Right hindlimb (tissue), 1 donor: ENCODE data around the gene THUMPD2.
"Not testable (repeated sequence)": the region's sequence is repeated elsewhere in the genome, so short reads cannot be mapped to it uniquely, and the experiment has no call there.

Experiments used
- DNase-seq: peaks from one replicate; pipeline ENCODE4 v3.0.0-alpha.2; 2018

The THUMPD2 gene, protein sequence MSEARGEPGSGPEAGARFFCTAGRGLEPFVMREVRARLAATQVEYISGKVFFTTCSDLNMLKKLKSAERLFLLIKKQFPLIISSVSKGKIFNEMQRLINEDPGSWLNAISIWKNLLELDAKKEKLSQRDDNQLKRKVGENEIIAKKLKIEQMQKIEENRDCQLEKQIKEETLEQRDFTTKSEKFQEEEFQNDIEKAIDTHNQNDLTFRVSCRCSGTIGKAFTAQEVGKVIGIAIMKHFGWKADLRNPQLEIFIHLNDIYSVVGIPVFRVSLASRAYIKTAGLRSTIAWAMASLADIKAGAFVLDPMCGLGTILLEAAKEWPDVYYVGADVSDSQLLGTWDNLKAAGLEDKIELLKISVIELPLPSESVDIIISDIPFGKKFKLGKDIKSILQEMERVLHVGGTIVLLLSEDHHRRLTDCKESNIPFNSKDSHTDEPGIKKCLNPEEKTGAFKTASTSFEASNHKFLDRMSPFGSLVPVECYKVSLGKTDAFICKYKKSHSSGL

DNA sequence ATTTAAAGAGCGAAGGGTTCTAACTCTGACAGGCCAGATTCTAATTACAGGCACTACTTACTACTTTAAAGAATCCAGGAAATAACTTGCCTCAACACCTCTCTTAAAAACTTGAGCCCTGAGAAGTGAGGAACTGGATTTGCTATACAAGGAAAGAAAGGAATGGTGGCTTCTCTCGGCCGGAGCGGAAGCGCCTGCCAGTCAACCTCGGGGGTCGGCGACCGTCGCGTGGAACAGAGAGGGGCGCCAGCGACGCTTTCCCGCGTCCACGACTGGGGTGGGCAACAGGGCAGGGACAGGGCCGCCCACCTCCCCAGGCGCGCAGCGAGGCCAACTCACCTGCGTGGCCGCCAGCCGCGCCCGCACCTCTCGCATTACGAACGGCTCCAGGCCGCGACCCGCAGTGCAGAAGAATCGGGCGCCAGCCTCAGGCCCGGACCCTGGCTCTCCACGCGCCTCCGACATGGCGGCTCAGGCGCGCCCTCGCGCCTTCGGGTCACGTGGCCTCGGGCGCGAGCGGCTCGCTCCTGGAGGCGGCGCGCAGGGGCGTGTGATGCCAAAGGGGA lies at the start of gene THUMPD2:
Gene THUMPD2, minus strand, starts transcription at position 484 of the 566 bp plus-strand sequence. Its CDS starts 19 bp downstream, at position 465.
- DNase-seq = peak; percentile 84

DNA sequence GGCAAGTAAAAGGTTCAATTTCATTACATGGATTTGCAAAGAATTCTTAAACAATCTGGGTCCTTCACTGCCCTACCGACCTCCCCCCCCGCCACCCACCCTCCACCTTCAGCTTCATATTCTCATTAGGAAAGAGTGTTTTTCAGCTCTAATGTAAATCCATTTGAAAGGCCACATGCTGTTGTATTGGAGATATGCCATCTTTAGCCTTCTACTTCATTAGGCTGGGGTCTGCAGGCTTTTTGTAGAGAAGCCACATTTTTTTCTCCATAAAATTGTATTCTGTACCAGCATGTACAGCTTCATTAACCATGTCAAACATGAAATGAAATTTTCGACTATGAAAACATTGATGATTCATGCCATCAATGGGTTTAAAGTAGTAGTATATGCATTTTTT lies 42.8 kb upstream of the THUMPD2 start:
- DNase-seq = no peak

DNA sequence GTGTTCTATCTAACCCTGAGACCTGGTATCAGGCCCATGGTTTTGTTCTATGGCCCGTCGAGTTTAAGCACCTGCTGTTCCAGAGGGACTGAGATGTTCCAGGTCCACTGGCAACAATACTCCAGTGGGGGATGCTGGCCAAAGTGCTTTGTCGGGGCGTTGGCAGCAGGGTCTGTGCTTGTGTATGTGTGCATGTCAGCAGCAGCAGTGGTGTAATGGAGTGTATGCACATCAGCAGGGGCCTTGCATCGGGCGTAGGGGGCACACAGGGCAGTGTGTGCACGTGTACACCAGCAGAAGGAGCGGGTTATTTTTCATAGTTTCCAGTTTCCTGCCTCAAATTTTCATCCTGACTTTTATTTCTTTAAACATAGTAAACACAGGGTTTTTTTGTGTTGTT lies 37.8 kb upstream of the THUMPD2 start:
- DNase-seq = no peak

DNA sequence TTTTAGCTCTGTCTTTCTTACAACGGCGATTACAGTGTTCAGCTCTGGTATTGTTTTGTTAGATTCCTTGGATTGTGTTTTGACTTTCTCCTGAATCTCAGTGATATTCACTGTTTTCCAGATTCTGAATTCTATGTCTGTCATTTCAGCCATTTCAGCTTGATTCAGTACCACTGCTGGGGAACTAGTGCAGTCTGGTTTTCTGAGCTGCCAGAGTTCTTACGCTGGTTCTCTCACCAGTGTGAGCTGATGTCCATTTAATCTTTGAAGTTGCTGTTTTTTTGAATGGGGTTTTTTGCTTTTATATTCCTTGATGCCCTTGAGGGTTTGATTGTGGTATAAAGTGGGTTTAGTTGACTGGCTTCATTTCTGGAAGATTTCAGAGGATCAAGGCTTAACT lies 37.4 kb upstream of the THUMPD2 start:
- no peak for DNase-seq

DNA sequence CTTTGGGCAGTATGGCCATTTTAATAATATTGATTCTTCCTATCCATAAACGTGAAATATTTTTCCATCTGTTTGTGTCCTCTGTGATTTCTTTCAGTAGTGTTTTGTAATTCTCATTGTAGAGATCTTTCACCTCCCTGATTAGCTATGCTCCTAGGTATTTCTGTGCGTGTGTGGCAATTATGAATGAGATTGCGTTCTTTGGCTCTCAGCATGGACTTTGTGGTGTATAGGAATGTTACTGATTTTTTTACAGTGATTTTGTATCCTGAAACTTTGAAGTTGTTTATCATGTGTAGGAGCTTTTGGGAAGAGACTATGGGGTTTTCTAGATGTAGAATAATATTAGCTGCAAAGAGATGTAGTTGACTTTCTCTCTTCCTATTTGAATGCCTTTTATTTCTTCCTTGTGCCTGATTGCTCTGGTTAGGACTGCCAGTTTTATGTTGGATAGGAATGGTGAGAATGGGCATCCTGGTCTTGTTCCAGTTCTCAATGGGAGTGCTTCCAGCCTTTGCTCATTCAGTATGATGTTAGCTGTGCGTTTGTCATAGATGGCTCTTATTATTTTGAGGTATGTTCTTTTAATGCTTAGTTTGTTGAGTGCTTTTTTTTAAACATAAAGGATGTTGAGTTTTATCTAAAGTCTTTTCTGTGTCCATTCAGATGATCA lies 27.0 kb upstream of the THUMPD2 start:
- DNase-seq = no peak

DNA sequence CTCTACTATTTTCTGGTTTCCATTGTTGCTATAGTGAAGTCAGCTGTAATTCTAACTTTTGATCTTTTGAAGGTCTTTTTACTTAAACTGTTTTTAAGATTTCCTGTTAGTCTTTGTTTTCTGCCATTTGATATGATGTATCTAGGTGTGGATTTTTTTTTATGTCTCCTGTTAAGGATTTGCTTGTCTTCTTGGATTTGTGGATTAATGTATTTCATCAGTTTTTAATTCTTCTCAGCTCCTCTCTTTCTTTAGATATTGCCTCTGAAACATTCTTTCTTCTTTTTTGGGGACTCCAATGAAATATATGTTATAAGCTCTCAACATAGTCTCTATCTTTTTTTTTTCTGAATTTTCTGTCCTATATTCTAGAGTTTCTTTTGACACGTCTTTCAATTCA lies 24.8 kb upstream of the THUMPD2 start:
- no peak for DNase-seq

DNA sequence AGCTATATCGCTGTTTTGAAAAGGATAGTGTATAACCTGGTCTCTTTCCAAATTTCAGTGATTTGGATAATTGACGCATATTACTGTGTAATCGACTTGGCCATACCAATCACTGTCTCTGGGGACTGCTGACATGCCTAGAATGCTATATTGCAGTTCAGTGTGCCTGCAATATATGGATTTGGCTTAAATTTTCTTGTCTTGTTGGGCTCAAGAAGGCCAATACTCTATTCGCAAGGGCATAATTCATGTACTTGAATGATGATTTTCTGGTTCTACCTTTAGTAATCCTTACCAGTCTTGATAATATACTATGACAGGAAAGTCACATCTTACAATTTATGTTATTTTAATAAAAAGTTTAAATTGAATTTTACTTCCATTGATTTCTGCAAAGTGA lies 21.7 kb upstream of the THUMPD2 start:
- DNase-seq = no peak

DNA sequence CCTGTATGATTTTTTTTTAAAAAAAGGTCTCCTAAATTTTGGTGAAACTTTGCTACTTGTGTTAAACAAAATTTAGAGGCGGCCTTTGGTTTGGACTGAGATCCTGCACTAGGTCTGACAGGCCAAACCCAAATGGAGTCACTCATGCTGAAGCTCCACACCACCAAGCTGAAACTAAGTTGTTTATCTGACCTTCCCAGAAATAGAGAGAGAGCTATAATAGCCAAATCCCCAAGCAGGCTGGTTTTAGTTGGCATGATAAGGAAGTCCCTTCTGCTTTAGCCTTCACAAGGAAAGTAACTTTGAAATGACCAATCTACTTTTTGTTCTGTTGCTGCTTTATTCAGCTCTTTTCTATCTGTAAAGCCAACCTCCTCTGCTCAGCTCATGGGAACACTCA lies 17.1 kb upstream of the THUMPD2 start:
- no peak for DNase-seq

DNA sequence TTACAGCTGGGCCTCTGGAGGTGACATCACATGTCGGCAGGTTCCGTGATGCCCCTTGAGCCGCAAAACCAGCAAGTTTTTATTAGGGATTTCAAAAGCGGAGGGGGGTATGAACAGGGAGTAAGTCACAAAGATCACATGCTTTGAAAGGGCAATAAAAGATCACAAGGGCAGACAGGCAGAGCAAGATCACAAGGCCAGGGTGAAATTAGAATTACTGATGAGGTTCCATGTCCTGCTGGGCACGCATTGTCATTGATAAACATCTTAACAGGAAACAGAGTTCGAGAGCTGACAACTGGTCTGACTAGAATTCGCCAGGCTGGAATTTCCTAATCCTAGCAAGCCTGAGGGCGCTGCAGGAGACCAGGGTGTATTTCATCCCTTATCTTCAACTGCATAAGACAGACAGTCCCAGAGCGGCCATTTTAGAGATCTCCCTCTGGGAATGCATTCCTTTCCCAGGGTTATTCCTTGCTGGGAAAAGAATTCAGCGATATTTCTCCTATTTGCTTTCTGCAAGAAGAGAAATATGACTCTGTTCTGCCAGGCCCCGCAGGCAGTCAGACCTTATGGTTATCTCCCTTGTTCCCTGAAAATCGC lies 11.3 kb upstream of the THUMPD2 start:
- not testable (repeated sequence) for DNase-seq

DNA sequence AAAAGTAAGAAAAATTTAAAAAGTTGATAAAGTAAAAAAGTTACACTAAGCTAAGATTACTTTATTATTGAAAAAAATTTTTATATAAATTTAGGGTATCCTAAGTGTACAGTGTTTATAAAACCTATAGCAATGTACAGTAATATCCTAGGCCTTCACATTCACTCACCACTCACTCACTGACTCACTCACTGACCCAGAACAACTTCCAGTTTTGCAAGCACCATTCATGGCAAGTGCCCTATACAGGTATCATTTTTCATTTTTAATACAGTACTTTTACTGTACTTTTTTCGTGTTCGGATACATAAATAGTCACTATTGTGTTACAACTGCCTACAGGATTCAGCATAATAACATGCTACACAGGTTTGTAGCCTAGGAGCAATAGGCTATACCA lies 8.9 kb upstream of the THUMPD2 start:
- no peak for DNase-seq

DNA sequence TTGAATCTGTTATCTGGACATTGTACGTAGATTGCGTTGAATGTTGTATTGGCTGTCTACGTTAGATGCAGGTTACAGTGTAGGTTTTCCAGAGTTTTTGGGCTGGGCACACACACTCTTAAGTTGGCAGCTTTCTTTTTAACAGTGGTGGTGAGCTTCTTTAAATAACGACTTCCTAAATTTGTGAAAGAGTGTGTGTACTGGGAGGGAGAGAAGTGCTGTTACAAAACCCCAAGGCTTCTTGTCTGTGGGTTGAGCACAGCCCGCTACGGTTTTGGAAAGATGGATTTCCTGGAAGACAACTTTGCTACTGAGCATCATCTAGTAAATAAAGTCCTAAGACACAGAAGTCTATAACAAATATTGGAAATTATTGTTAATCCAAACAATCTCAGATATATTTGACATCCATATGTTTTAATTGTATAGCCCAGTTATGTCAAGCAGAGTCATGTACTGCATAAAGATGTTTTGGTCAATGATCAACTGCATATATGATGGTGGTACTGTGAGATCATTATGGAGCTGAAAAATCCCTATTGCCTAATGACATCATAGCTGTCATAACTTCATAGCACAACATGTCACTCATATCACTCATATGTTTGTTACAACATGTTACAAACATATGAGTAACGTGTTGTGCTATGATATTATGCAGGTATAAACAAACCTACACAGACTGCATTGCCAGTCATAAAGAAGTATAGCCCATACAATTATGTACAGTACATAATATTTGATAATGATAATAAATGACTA lies 7.9 kb upstream of the THUMPD2 start:
- DNase-seq = no peak

DNA sequence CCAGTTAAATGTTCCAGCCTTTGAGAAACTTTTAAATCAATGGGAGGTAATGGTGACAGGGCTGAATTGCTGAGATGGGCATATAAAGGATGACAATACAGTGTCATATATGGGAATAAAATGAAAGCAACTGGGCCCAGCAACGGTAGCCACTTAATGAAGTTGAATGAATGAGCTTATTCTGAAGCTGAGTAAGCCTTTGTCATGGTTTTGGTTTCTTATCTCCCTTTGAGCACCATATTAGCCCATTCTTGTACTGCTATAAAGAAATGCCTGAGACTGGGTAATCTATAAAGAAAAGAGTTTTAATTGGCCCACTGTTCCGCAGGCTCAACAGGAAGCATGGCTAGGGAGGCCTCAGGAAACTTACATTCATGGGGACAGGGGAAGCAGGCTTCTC lies 3.5 kb upstream of the THUMPD2 start:
- no peak for DNase-seq

DNA sequence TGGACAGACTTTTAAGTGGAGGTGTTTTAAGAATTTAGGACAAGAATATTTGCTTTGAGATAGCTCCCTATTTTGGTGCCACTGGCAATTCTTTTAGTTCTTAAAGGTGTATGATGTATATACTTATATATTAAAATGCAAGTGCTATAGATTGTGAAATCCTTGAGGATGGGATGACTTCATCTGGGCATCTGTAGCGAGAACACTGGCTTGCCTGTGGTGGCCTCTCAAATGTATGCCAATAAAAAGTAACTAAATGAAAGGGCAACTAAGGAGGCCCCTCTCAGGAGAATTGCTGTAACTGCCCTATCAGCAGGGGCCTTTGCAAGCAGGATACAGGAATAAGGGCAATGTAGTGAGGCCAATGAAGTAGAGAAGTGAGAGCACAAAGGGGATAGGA lies 2.6 kb upstream of the THUMPD2 start:
- DNase-seq = no peak

DNA sequence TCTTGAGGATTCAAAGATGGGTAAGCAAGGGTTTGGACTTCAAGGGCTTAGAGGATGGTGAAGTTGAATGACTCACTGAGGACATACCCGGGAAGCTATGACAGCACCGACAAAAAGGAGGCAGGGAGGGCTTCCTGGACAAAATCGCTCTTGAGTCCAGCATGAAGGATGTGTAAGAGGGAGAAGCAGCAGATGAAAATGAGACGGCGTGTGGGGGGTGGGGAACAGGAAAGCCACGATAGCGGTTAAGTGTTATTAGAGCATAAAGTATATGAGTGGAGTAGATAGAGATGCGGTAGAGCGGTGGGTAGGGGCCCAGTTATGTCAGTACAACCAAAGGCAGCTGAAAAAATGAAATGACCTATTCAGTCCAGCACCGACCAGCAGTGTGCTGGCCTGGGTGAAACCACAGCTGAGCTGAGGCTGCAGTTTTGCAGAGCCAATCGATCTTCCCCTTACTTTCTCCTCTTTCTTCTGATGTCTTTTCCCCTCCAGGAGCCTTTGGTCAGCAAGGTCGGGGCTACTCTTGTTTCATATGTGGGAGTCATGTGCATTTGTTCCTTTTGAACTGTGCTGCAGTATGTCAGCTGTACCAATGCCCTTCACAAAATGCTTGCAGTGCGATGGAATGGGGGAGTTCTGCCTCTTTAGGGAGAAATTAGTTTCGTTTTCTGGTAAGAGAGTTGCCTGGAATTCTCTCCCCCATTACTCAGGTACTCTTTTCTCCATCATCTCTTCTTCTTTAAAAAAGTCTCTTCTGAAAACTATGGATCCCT lies 2.0 kb upstream of the THUMPD2 start:
- DNase-seq = peak; percentile 28

DNA sequence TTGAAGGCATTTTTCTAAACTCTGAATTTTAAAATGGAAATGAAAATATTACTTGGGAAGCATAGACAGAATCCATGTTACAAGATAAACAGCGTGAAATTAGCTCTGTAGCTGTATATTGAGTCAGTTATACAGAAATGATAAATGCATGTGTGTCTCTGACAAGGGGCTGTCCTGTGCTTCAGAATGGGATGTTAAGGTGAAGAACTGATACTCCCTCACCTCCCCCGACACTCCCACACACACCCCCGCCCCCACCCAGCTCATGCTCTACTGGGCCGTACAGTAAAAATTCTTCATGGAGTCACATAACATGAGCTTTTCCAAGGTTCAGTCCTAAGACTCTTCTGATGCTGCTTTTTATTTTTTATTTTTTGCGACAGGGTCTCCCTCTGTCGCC lies 869 bp upstream of the THUMPD2 start:
- DNase-seq = no peak

DNA sequence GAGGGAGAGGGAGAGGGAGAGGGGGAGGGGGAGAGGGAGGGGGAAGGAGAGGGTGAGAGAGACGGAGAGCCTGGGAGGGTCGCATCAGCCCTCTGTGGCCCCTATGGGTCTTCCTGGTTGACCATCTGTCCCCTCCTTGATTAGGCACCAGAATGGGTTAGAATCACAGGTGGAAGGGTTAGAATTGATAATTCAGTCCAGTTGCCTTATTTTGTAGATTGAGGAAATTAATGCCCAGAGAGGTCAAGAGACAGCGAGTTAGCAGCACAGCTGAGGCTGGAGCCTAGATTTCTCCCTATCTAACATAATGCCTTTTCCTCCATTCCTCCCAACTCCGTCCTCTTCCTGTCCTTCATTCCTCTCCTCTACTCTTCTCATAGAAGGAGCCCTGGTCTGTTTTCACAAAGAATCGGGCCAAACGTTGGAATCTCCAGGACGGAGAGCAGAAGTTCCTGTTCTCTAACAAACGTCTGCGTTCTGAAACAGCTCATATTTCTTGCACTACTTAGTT lies 338 bp upstream of the THUMPD2 start:
- DNase-seq = no peak

DNA sequence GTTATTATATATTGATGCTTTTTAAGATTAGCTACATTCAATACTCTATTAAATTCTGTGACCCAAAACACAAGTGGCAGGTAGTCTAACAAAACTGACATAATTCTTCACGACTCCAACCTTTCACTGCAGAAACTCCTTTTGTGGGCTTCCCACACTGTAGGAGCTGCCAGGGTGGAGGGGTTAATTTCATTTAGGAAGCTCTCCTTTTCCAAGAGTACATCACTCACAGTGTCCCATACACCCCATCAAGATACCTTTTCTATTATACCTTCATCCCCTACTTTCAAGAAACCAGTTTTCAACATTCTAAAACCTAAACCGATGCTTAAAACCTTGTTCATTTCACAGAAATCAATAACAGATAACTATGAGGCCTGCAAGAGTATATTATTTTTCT lies 825 bp downstream of the THUMPD2 start:
- no peak for DNase-seq

DNA sequence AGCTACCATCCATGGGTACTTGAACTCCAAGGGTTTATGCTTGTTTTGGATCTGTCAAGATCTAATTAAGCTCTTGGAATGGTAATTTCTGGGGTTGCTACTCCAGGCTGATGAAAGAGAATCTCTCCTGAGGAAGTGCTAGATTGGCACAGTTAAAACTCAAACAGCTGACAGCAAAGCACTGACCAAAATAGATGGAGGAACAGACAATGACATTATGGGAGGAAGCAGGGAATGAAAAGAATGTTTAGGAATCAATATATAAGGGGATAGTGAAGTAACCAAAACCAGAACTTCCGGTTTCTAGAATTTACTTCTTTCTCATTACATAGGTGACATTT lies 6.3 kb downstream of the THUMPD2 start:
- DNase-seq = no peak

DNA sequence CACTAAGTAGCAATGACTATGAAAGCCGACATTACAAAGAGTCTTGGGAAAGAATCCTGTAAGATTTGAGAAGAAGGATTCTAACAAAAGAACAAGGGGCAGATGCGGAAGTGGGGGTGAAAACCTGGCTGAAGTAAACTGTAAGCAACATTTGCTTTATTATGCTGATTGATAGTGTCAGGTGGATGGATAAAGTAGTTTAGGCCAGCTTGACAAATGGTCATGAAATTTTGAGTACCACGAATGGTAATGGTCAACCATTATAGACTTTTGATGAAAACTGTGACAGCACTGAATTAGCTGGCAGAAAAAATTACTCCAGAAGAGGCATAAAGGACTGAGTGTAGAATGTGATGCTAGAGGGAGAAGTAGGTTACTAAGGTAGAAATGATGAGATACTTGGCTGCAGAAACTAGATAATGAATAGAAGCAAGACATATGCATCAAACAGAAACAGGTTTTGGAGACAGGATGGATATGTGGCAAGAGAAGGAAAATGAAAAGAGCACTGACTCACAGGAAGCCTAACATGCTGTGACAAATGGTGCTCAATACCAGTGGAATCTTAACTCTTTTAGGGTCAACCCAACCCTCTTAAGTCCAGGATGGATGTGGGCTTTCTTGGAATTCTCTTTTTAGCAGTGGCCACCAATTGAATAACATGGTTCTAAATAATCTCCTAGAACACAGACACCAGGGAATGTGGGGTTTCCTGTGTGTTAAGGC lies 6.8 kb downstream of the THUMPD2 start:
- no peak for DNase-seq

DNA sequence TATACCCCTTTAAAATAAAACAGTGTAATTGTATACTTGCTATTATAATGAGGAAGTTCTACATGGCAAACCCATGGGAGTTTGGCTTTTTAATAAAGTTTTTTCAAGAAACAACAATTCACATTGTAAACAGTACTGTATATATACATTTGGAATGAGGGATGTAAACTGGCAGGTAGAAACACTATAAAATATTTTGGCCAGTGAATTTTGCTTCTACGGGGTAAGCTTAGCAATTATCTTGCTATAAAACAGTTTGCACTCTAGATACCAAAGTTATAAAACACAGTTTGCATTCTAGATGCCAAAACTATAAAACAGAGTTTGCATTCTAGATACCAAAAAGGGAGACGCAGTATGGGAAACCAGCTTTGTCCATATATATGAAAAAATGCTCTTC lies 16.6 kb downstream of the THUMPD2 start:
- DNase-seq = no peak

DNA sequence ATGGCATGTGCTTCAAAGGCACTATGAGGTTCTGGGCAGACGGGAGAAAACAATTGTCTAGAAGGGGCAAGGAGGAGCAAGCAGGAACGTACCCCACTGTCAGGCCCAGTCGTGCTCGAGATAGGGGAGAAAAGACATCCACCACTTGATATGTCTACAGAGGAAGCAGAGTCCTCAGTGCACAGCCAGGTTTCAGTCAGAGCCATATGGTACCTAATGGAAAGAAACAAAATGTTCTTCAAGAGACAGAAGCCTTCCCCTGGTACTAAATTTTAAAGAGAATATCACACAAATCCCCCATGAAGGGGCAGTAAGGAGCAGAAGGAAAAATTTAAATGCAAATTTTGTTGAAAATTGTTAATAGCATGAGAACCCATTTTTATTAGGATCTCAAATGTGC lies 21.9 kb downstream of the THUMPD2 start:
- no peak for DNase-seq
